PFSK-1 (cell line): ENCODE measurements around the gene CHRNA10.

Experiments
- FOXP2 ChIP-seq: optimal IDR thresholded peaks from 2 replicates; pipeline ENCODE3; 2011; ENCODE audit warnings: borderline replicate concordance, control low read depth, inconsistent platforms; ENCODE audit not compliant: insufficient read depth; ENCODE audit errors: extremely low read length, extremely low read depth
- POLR2AphosphoS5 ChIP-seq: IDR thresholded peaks from 2 replicates; pipeline ENCODE4 v1.6.1; 2012; ENCODE audit warnings: low read depth, mild to moderate bottlenecking, control low read depth, low read length, moderate library complexity
- REST ChIP-seq, 2 experiments: IDR thresholded peaks; 2 replicates each; pipeline versions ENCODE4 v1.6.1 to v1.8.0; 2011 to 2012; ENCODE audit warnings: low read depth in 2 of 2, low read length in 2 of 2, control low read depth in 1 of 2, inconsistent platforms in 1 of 2, mild to moderate bottlenecking in 1 of 2, moderate library complexity in 1 of 2; ENCODE audit not compliant: insufficient read depth in 1 of 2
- SIN3A ChIP-seq: IDR thresholded peaks from 2 replicates; pipeline ENCODE4 v1.6.1; 2012; ENCODE audit warnings: mild to moderate bottlenecking, low read length, moderate library complexity, borderline replicate concordance; ENCODE audit not compliant: insufficient read depth
- TAF1 ChIP-seq: IDR thresholded peaks from 2 replicates; pipeline ENCODE4 v1.6.1; 2012; ENCODE audit warnings: low read length, control low read depth, borderline replicate concordance; ENCODE audit not compliant: insufficient read depth

The CHRNA10 gene

DNA sequence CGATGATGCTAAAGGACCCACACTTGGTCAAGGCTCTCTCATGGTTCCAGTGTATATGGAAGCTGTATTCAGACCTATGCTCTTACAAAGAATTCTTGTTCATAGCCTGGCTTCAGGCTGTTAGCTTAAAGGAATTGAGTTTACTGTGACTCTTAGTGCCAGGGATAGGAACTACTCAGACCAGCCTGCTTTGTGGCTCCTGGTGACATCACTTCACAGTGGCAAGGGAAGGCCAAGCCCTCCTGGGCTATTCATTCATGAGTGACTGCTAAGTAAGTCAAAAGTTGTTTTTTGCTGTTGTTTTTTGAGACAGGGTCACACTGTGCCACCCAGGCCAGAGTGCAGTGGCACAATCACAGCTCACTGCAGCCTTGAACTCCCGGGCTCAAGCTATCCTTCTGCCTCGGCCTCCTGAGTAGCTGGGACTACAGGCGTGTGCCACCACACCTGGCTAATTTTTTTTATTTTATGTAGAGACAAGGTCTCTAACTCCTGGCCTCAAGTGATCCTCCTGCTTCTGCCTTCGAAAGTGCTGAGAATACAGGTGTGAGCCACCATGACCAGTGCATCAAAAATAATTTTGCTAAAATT, 39.0 kb downstream of the CHRNA10 start:
- TF ChIP-seq SIN3A (no peak), TAF1 (no peak), REST (IDR thresholded peaks at IDR 0.05; ENCODE audit: insufficient read depth in 1 of 2, low read depth in 2 of 2, low read length in 2 of 2) (no peak), POLR2AphosphoS5 (no peak), FOXP2 (no peak)

GRCh38 chr11:3631331-3631730, 39.9 kb downstream of the CHRNA10 start:
- no peak for TF ChIP-seq SIN3A
- TF ChIP-seq POLR2AphosphoS5 = no peak
- no peak for TF ChIP-seq TAF1
- no peak for TF ChIP-seq FOXP2
- TF ChIP-seq REST (IDR thresholded peaks at IDR 0.05; ENCODE audit: insufficient read depth in 1 of 2, low read depth in 2 of 2, low read length in 2 of 2) = no peak

DNA sequence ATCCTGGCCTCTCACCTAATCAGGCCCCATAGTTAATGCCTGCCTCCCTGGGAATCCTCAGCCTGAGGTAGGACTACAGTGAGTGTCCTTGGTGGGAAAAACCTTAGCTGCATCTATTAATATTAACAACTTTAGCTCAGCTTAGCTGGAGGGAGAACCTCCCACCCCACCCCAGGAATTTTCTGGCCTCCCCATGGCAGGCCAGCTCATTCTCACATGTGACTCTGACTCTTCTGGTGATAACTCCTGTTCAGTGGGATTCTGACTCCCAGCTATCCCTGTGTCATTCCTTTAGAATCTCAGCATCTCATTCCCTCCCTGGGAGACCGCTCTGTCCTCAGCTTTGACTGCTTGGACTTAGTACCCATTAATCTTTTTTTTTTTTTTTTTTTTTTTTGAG, 43.9 kb downstream of the CHRNA10 start:
- TF ChIP-seq TAF1 (no peak), REST (IDR thresholded peaks at IDR 0.05; ENCODE audit: insufficient read depth in 1 of 2, low read depth in 2 of 2, low read length in 2 of 2) (no peak), SIN3A (no peak), POLR2AphosphoS5 (no peak), FOXP2 (no peak)

DNA sequence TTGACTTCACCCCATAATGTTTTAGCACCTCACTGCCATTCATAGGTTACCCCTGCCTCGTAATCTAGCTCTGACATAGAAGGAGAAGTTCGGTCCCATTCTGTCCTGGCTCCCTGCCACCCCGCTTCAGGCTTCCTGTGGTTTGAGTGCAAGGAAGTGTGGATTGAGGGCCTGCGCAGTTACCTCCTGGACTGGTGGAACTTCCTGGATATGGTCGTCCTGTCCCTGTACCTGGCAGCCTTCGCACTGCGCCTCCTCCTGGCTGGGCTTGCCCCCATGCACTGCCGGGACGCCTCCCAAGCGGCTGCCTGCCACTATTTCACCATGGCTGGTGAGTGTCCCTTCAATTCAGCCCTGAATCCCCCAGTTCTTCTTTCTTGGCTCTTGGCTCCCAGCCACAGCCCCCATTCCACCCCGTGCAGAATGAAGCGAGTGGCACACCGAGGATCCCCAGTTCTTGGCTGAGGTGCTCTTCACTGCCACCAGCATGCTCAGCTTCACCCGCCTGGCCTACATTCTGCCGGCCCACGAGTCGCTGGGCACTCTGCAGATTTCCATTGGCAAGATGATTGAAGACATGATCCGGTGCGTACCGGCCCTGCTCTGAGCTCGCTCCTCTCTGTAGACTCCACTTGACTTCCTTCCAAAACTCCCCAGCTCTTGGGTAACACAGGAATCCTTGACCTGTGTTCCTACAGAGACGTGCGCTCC, 44.8 kb downstream of the CHRNA10 start:
- TF ChIP-seq FOXP2 (no peak), TAF1 (no peak), SIN3A (no peak), REST (IDR thresholded peaks at IDR 0.05; ENCODE audit: insufficient read depth in 1 of 2, low read depth in 2 of 2, low read length in 2 of 2) (no peak)
